HepG2 (cell line): ENCODE data around the gene LMX1B. TPM values are rescaled to one million over a fixed set of nuclear protein-coding genes. Genes with fewer than 3 reads are reported as not detected.
A peak's percentile ranks its signal among the peaks of the same experiment; 100 is the strongest.

Source experiments
- ATRX ChIP-seq: sonication (generic); formaldehyde crosslinking; IDR thresholded peaks from 2 replicates; pipeline ENCODE4 v1.4.0; 2020; ENCODE audit warnings: missing genetic modification reagents, borderline replicate concordance
- BCL6 ChIP-seq: IDR thresholded peaks from 2 replicates; pipeline ENCODE4 v1.6.1; 2016; ENCODE audit warnings: missing genetic modification reagents, missing compliant biosample characterization
- EED ChIP-seq: sonication (generic); formaldehyde crosslinking; IDR thresholded peaks from 2 replicates; pipeline ENCODE4 v1.5.0; 2020; ENCODE audit warnings: mild to moderate bottlenecking, missing genetic modification reagents
- FOSL1 ChIP-seq: sonication (generic); formaldehyde crosslinking; IDR thresholded peaks from 2 replicates; pipeline ENCODE4 v1.9.0; 2021; ENCODE audit warnings: missing genetic modification reagents, borderline replicate concordance
- FOSL2 ChIP-seq: sonication (generic); formaldehyde crosslinking; IDR thresholded peaks from 2 replicates; pipeline ENCODE4 v1.4.0; 2020; ENCODE audit warnings: missing genetic modification reagents
- FOXM1 ChIP-seq: sonication (generic); formaldehyde crosslinking; IDR thresholded peaks from 2 replicates; pipeline ENCODE4 v1.5.0; 2020; ENCODE audit warnings: missing genetic modification reagents
- KLF12 ChIP-seq: sonication (generic); formaldehyde crosslinking; IDR thresholded peaks from 2 replicates; pipeline ENCODE4 v1.4.0; 2020; ENCODE audit warnings: missing genetic modification reagents, borderline replicate concordance
- NFE2L2 ChIP-seq: fragments of 150-350 bp; IDR thresholded peaks from 2 replicates; pipeline ENCODE4 v1.6.1; 2014; ENCODE audit warnings: low read length
- NR3C1 ChIP-seq: sonication (generic); formaldehyde crosslinking; IDR thresholded peaks from 2 replicates; pipeline ENCODE4 v1.4.0; 2020; ENCODE audit warnings: missing genetic modification reagents
- PITX1 ChIP-seq: sonication (generic); formaldehyde crosslinking; IDR thresholded peaks from 2 replicates; pipeline ENCODE4 v1.5.1; 2020; ENCODE audit warnings: mild to moderate bottlenecking, missing genetic modification reagents
- SNAPC2 ChIP-seq: sonication (generic); formaldehyde crosslinking; IDR thresholded peaks from 2 replicates; pipeline ENCODE4 v1.8.1; 2022; ENCODE audit warnings: mild to moderate bottlenecking, missing genetic modification reagents
- SP5 ChIP-seq: IDR thresholded peaks from 2 replicates; pipeline ENCODE4 v1.6.1; 2016; ENCODE audit warnings: low read depth, borderline replicate concordance
- SPEN ChIP-seq: sonication (generic); formaldehyde crosslinking; IDR thresholded peaks from 2 replicates; pipeline ENCODE4 v1.5.1; 2020; ENCODE audit warnings: low read depth, mild to moderate bottlenecking, missing genetic modification reagents
- TEAD2 ChIP-seq: sonication (generic); formaldehyde crosslinking; IDR thresholded peaks from 2 replicates; pipeline ENCODE4 v1.9.0; 2021; ENCODE audit warnings: missing genetic modification reagents
- TOE1 ChIP-seq: sonication (generic); formaldehyde crosslinking; IDR thresholded peaks from 2 replicates; pipeline ENCODE4 v1.4.0; 2020; ENCODE audit warnings: mild to moderate bottlenecking, missing genetic modification reagents
- ZFAT ChIP-seq: sonication (generic); formaldehyde crosslinking; conservative IDR thresholded peaks from 2 replicates; pipeline ENCODE4 v1.8.1; 2023; ENCODE audit warnings: missing genetic modification reagents, inconsistent platforms
- ZNF207 ChIP-seq: fragments of 450-650 bp; IDR thresholded peaks from 2 replicates; pipeline ENCODE4 v1.6.1; 2016; ENCODE audit warnings: antibody characterized with exemption, borderline replicate concordance
- ZNF224 ChIP-seq: sonication (generic); formaldehyde crosslinking; IDR thresholded peaks from 2 replicates; pipeline ENCODE4 v1.5.0; 2020; ENCODE audit warnings: mild to moderate bottlenecking, missing genetic modification reagents
- ZNF382 ChIP-seq: sonication (generic); formaldehyde crosslinking; IDR thresholded peaks from 2 replicates; pipeline ENCODE4 v1.5.0; 2020; ENCODE audit warnings: missing genetic modification reagents, mild to moderate bottlenecking, borderline replicate concordance
- ZNF616 ChIP-seq: sonication (generic); formaldehyde crosslinking; IDR thresholded peaks from 2 replicates; pipeline ENCODE4 v1.5.0; 2020; ENCODE audit warnings: low read depth, mild to moderate bottlenecking, missing genetic modification reagents
- ZNF709 ChIP-seq: sonication (generic); formaldehyde crosslinking; IDR thresholded peaks from 2 replicates; pipeline ENCODE4 v1.5.0; 2020; ENCODE audit warnings: mild to moderate bottlenecking, missing genetic modification reagents
- ZNF724P ChIP-seq: sonication (generic); formaldehyde crosslinking; IDR thresholded peaks from 2 replicates; pipeline ENCODE4 v1.8.0; 2022; ENCODE audit warnings: missing genetic modification reagents, borderline replicate concordance
- ZNF879 ChIP-seq: sonication (generic); formaldehyde crosslinking; IDR thresholded peaks from 2 replicates; pipeline ENCODE4 v1.8.1; 2023; ENCODE audit warnings: missing genetic modification reagents
- polyA plus RNA-seq, 8 experiments: library from polyadenylated mRNA; depleted of rRNA in 3 of 8; stranded (reverse) in 7 of 8; unstranded in 1 of 8; fragments of >200 nt; fragmentation: Illumina TruSeq in 4 of 8; extraction: Trizol in 4 of 8; gene quantifications; 2 replicates each; pipeline versions ENCODE4 v1.2.1 to v1.2.3, GENCODE V29; 2011 to 2016; ENCODE audit warnings: low read depth in 4 of 8, missing spikeins in 1 of 8, mixed read lengths in 1 of 8; ENCODE audit not compliant: insufficient read depth in 1 of 8
- total RNA-seq, 5 experiments: library from RNA; depleted of rRNA; stranded (reverse); fragments of >200 nt; fragmentation: Illumina TruSeq; extraction: Trizol; gene quantifications; 2 replicates each; pipeline ENCODE4 v1.2.3, GENCODE V29; 2016; ENCODE audit warnings: low read depth in 1 of 5
- TF ChIP-seq, protein P1 (sequence below): IDR thresholded peaks from 2 replicates; pipeline ENCODE4 v1.6.1; 2012; ENCODE audit warnings: low read depth, low read length, improper control_type of control experiment
- TF ChIP-seq, protein P2 (sequence below): sonication (generic); formaldehyde crosslinking; IDR thresholded peaks from 2 replicates; pipeline ENCODE4 v1.5.1; 2020; ENCODE audit warnings: missing genetic modification reagents, mild to moderate bottlenecking, borderline replicate concordance
- TF ChIP-seq, protein P3 (sequence below): fragments of 450-650 bp; IDR thresholded peaks from 2 replicates; pipeline ENCODE4 v1.6.1; 2017
- TF ChIP-seq, protein P4 (sequence below): conservative IDR thresholded peaks from 2 replicates; pipeline ENCODE4 v1.6.1; 2018; ENCODE audit warnings: missing genetic modification reagents

The LMX1B gene
- total and polyA plus RNA-seq, 2 of the 13 experiments (the other 11 are each of a cell fraction or from before 2014, with no cell fraction given): not detected

DNA sequence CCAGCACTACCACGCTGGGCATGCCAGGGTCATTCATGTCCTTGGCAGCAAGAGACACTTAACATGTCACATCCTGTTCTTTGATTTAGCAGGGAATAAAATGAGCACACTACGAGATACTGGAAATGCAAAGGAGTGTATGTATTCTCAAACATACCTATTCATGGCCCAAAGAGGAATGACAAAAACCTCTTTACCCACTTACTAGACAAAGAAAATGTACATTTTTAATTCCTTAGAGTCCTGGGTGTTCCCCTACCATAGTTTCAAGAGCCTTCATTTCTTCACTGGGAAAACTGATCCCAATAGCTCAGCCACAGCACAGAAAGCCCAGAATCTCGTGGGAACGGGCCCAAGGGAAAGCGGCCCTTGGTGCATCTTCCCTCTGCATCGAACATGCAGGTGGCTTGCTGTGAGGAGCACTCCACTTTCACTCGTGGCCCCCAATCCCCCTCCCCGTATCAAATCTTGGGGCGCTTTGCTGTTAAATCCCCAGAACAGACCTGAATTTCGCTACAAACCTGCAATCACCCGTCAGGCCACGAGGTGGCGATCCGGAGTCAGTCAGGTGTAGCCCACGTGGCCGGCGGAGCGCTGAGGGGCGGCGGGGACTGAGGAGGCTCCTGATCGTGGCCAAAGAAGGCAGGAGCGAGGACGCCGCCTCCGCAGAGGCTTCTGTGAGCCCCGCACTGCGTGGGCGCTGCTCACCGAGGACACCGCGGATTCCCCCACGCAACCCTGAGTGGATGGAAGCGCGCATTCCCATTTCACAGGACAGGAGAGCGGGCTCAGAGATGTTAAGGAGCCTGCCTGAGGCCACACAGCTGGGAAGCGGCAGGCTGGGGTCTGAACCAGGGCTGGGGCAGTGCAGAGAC lies 91.4 kb downstream of the LMX1B start (continued):
- TF ChIP-seq, protein P1, sequence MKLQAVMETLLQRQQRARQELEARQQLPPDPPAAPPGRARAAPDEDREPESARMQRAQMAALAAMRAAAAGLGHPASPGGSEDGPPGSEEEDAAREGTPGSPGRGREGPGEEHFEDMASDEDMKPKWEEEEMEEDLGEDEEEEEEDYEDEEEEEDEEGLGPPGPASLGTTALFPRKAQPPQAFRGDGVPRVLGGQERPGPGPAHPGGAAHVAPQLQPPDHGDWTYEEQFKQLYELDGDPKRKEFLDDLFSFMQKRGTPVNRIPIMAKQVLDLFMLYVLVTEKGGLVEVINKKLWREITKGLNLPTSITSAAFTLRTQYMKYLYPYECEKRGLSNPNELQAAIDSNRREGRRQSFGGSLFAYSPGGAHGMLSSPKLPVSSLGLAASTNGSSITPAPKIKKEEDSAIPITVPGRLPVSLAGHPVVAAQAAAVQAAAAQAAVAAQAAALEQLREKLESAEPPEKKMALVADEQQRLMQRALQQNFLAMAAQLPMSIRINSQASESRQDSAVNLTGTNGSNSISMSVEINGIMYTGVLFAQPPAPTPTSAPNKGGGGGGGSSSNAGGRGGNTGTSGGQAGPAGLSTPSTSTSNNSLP: no peak
- TF ChIP-seq, protein P2, sequence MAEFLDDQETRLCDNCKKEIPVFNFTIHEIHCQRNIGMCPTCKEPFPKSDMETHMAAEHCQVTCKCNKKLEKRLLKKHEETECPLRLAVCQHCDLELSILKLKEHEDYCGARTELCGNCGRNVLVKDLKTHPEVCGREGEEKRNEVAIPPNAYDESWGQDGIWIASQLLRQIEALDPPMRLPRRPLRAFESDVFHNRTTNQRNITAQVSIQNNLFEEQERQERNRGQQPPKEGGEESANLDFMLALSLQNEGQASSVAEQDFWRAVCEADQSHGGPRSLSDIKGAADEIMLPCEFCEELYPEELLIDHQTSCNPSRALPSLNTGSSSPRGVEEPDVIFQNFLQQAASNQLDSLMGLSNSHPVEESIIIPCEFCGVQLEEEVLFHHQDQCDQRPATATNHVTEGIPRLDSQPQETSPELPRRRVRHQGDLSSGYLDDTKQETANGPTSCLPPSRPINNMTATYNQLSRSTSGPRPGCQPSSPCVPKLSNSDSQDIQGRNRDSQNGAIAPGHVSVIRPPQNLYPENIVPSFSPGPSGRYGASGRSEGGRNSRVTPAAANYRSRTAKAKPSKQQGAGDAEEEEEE (CRISPR knock-in tag): no peak
- no peak for TF ChIP-seq ZNF616
- TF ChIP-seq ZNF709 (CRISPR knock-in tag): no peak
- no peak for TF ChIP-seq ZNF382
- TF ChIP-seq EED (CRISPR knock-in tag): no peak
- TF ChIP-seq ZNF224 (CRISPR knock-in tag): no peak
- TF ChIP-seq KLF12: no peak
- no peak for TF ChIP-seq FOSL1 (CRISPR knock-in tag)
- TF ChIP-seq ATRX: no peak
- no peak for TF ChIP-seq FOXM1 (CRISPR knock-in tag)
- TF ChIP-seq BCL6: no peak
- no peak for TF ChIP-seq ZFAT (CRISPR knock-in tag)
- no peak for TF ChIP-seq TEAD2 (CRISPR knock-in tag)
- TF ChIP-seq ZNF724P: no peak
- TF ChIP-seq ZNF207: no peak
- no peak for TF ChIP-seq ZNF879 (CRISPR knock-in tag)
- TF ChIP-seq, protein P3, sequence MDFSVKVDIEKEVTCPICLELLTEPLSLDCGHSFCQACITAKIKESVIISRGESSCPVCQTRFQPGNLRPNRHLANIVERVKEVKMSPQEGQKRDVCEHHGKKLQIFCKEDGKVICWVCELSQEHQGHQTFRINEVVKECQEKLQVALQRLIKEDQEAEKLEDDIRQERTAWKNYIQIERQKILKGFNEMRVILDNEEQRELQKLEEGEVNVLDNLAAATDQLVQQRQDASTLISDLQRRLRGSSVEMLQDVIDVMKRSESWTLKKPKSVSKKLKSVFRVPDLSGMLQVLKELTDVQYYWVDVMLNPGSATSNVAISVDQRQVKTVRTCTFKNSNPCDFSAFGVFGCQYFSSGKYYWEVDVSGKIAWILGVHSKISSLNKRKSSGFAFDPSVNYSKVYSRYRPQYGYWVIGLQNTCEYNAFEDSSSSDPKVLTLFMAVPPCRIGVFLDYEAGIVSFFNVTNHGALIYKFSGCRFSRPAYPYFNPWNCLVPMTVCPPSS: no peak
- TF ChIP-seq, protein P4, sequence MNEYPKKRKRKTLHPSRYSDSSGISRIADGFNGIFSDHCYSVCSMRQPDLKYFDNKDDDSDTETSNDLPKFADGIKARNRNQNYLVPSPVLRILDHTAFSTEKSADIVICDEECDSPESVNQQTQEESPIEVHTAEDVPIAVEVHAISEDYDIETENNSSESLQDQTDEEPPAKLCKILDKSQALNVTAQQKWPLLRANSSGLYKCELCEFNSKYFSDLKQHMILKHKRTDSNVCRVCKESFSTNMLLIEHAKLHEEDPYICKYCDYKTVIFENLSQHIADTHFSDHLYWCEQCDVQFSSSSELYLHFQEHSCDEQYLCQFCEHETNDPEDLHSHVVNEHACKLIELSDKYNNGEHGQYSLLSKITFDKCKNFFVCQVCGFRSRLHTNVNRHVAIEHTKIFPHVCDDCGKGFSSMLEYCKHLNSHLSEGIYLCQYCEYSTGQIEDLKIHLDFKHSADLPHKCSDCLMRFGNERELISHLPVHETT (CRISPR knock-in tag): no peak
- no peak for TF ChIP-seq FOSL2
- 0 out of 2 replicates have a peak, but pooled peaks have one; percentile 27 for TF ChIP-seq SPEN (CRISPR knock-in tag)
- no peak for TF ChIP-seq NR3C1
- TF ChIP-seq SP5 (CRISPR knock-in tag): no peak
- no peak for TF ChIP-seq SNAPC2 (CRISPR knock-in tag)
- TF ChIP-seq TOE1 (CRISPR knock-in tag): no peak
- TF ChIP-seq NFE2L2: no peak
- 0 out of 2 replicates have a peak, but pooled peaks have one; percentile 28 for TF ChIP-seq PITX1 (CRISPR knock-in tag)
